ENCODE measurements around the gene INSIG2.
"Not testable (repeated sequence)": the region's sequence is repeated elsewhere in the genome, so short reads cannot be mapped to it uniquely, and the experiment has no call there.

The INSIG2 gene

GRCh38 chr2:118090387-118091139 is 2.3 kb downstream of the INSIG2 start:
- H3K4me1 ChIP-seq (ENCODE audit: low read depth, poor library complexity, severe bottlenecking) = peaks cover 26% of the 10 kb centered on the region
- no peaks in the 10 kb centered on the region for H3K27me3 ChIP-seq (ENCODE audit: insufficient read depth, low read depth)
- H3K36me3 ChIP-seq (ENCODE audit: insufficient read depth) = no peaks in the 10 kb centered on the region
- no peak overlapping the region; the same call in 1 of the 2 replicates for H3K9ac ChIP-seq
- no peak overlapping the region for H2AFZ ChIP-seq (ENCODE audit: low read depth)
- peak overlapping the region; percentile 66; the same call in 1 of the 2 replicates for H3K27ac ChIP-seq
- TF ChIP-seq CTCF (conservative IDR thresholded peaks at IDR 0.05; ENCODE audit: low read depth, low read length) = no peak
- H3K4me3 ChIP-seq (IDR thresholded peaks at IDR 0.05; ENCODE audit: insufficient read depth, low read depth, low read length) = no peak overlapping the region
- H4K20me1 ChIP-seq (ENCODE audit: insufficient read depth) = no peaks in the 10 kb centered on the region
- H3K4me2 ChIP-seq = peak overlapping the region; percentile 85
- peaks cover 55% of the 10 kb centered on the region for H3K79me2 ChIP-seq (ENCODE audit: insufficient read depth, low read depth)

- Histone ChIP-seq H3K9ac (no peak overlapping the region), H3K27ac (no peak overlapping the region), H3K4me2 (peak overlapping the region; percentile 85), H3K4me1 (ENCODE audit: low read depth, poor library complexity, severe bottlenecking) (peaks cover 26% of the 10 kb centered on the region), H4K20me1 (ENCODE audit: insufficient read depth) (no peaks in the 10 kb centered on the region), H3K27me3 (ENCODE audit: insufficient read depth, low read depth) (no peaks in the 10 kb centered on the region), H2AFZ (ENCODE audit: low read depth) (no peak overlapping the region), H3K4me3 (IDR thresholded peaks at IDR 0.05; ENCODE audit: insufficient read depth, low read depth, low read length) (no peak overlapping the region), H3K36me3 (ENCODE audit: insufficient read depth) (no peaks in the 10 kb centered on the region), H3K79me2 (ENCODE audit: insufficient read depth, low read depth) (peaks cover 58% of the 10 kb centered on the region)
- TF ChIP-seq CTCF (conservative IDR thresholded peaks at IDR 0.05; ENCODE audit: low read depth, low read length) = no peak
These were observed 2.8 kb downstream of the INSIG2 start for GRCh38 chr2:118091140-118091478.

- no peak overlapping the region for H3K27ac ChIP-seq
These were observed 3.4 kb downstream of the INSIG2 start for GRCh38 chr2:118091631-118092030.

GRCh38 chr2:118094102-118094501 is 5.8 kb downstream of the INSIG2 start:
- not testable (repeated sequence) for H3K36me3 ChIP-seq (ENCODE audit: insufficient read depth); H3K27me3 ChIP-seq (ENCODE audit: insufficient read depth, low read depth); H2AFZ ChIP-seq (ENCODE audit: low read depth); H3K4me3 ChIP-seq (IDR thresholded peaks at IDR 0.05; ENCODE audit: insufficient read depth, low read depth, low read length); H3K27ac ChIP-seq; H3K9ac ChIP-seq; H4K20me1 ChIP-seq (ENCODE audit: insufficient read depth); H3K4me2 ChIP-seq
- Histone ChIP-seq H3K79me2 (ENCODE audit: insufficient read depth, low read depth) (peaks cover 59% of the 10 kb centered on the region), H3K4me1 (ENCODE audit: low read depth, poor library complexity, severe bottlenecking) (peaks cover 44% of the 10 kb centered on the region)

More at GRCh38 chr2:118091631-118092030, 3.4 kb downstream of the INSIG2 start:
- no peak overlapping the region for H3K4me3 ChIP-seq (IDR thresholded peaks at IDR 0.05; ENCODE audit: insufficient read depth, low read depth, low read length)
- no peak overlapping the region for H3K4me2 ChIP-seq
- peaks cover 26% of the 10 kb centered on the region for H3K4me1 ChIP-seq (ENCODE audit: low read depth, poor library complexity, severe bottlenecking)
- no peak overlapping the region for H3K9ac ChIP-seq
- no peaks in the 10 kb centered on the region for H4K20me1 ChIP-seq (ENCODE audit: insufficient read depth)
- peaks cover 62% of the 10 kb centered on the region for H3K79me2 ChIP-seq (ENCODE audit: insufficient read depth, low read depth)
- H3K36me3 ChIP-seq (ENCODE audit: insufficient read depth) = no peaks in the 10 kb centered on the region
- no peak overlapping the region for H2AFZ ChIP-seq (ENCODE audit: low read depth)
- no peak for TF ChIP-seq CTCF (conservative IDR thresholded peaks at IDR 0.05; ENCODE audit: low read depth, low read length)
- no peaks in the 10 kb centered on the region for H3K27me3 ChIP-seq (ENCODE audit: insufficient read depth, low read depth)

- Histone ChIP-seq H2AFZ (ENCODE audit: low read depth) (no peak overlapping the region), H3K4me3 (IDR thresholded peaks at IDR 0.05; ENCODE audit: insufficient read depth, low read depth, low read length) (no peak overlapping the region), H3K27ac (no peak overlapping the region), H3K27me3 (ENCODE audit: insufficient read depth, low read depth) (no peaks in the 10 kb centered on the region), H3K4me1 (ENCODE audit: low read depth, poor library complexity, severe bottlenecking) (peaks cover 44% of the 10 kb centered on the region), H3K36me3 (ENCODE audit: insufficient read depth) (no peaks in the 10 kb centered on the region), H3K4me2 (no peak overlapping the region), H3K79me2 (ENCODE audit: insufficient read depth, low read depth) (peaks cover 55% of the 10 kb centered on the region), H3K9ac (no peak overlapping the region), H4K20me1 (ENCODE audit: insufficient read depth) (no peaks in the 10 kb centered on the region)
- no peak for TF ChIP-seq CTCF (conservative IDR thresholded peaks at IDR 0.05; ENCODE audit: low read depth, low read length)
These were observed 6.2 kb downstream of the INSIG2 start for GRCh38 chr2:118094503-118094902.
